Body of pancreas (tissue), 4 donors: ENCODE data around the gene SOX6.

ENCODE experiments used
- CTCF ChIP-seq, 7 experiments: fragments of 450-650 bp in 4 of 7; fragments of 200-600 bp in 3 of 7; sonication (generic) in 3 of 7; IDR thresholded peaks; one replicate each; pipeline ENCODE4 v1.5.1; 2016 to 2019; ENCODE audit warnings: antibody characterized with exemption in 7 of 7
- POLR2A ChIP-seq, 3 donors: fragments of 450-650 bp; IDR thresholded peaks; one replicate each; pipeline ENCODE4 v1.6.1; 2016; ENCODE audit warnings: antibody characterized with exemption in 3 of 3, mild to moderate bottlenecking in 2 of 3

- TF ChIP-seq CTCF (IDR thresholded peaks at IDR 0.05) (no peak), POLR2A (IDR thresholded peaks at IDR 0.05) (no peak)
Measured at GRCh38 chr11:16297332-16297731, 59.0 kb downstream of the SOX6 start.
